PC-9 (cell line): Measurements from ENCODE around the gene ATP13A5. TPM values are rescaled to one million over a fixed set of nuclear protein-coding genes. Genes with fewer than 3 reads are reported as not detected.

Experiments
- BruUV-seq: library from RNA; stranded (reverse); fragments of 400-500 nt; replicated peaks from 2 replicates; lab custom pipeline; 2021; lab: Mats Ljungman, UMichigan
- CTCF ChIA-PET: fragments of 300-600 bp; sonication (Branson Sonifier 250); formaldehyde crosslinking; loops from one replicate; lab custom pipeline; 2022; ENCODE audit warnings: antibody characterized with exemption; lab: Charles Lee
- POLR2A ChIA-PET: fragments of 300-600 bp; sonication (Branson Sonifier 250); formaldehyde crosslinking; loops from one replicate; lab custom pipeline; 2022; ENCODE audit warnings: antibody characterized with exemption; ENCODE audit not compliant: unreplicated experiment; lab: Charles Lee
- DNase-seq, 2 experiments: peaks; one replicate each; pipeline versions ENCODE4 v3.0.0 to v3.0.0-alpha.2; 2015 to 2022; ENCODE audit warnings: mixed read lengths in 1 of 2
- H2AFZ ChIP-seq: fragments of 200-600 bp; sonication (generic); 2 replicates; pipeline ENCODE4 v1.8.1; 2017; ENCODE audit warnings: antibody characterized with exemption
- H3F3A ChIP-seq: fragments of 200-600 bp; sonication (generic); 2 replicates; pipeline ENCODE4 v1.8.1; 2017; ENCODE audit warnings: antibody characterized with exemption, mild to moderate bottlenecking, low read depth; ENCODE audit not compliant: insufficient read depth
- H3K27ac ChIP-seq: fragments of 200-600 bp; sonication (generic); 2 replicates; pipeline ENCODE4 v1.6.1; 2016; ENCODE audit warnings: mixed run types
- H3K27me3 ChIP-seq: fragments of 200-600 bp; sonication (generic); 2 replicates; pipeline ENCODE4 v1.6.1; 2016; ENCODE audit warnings: low read depth, mixed run types; ENCODE audit not compliant: insufficient read depth
- H3K36me3 ChIP-seq: fragments of 200-600 bp; sonication (generic); 2 replicates; pipeline ENCODE4 v1.6.1; 2016; ENCODE audit warnings: low read depth, mixed run types
- H3K4me1 ChIP-seq: fragments of 200-600 bp; sonication (generic); replicated peaks from 2 replicates; pipeline ENCODE4 v1.6.1; 2016; ENCODE audit warnings: mixed run types; ENCODE audit not compliant: insufficient read depth
- H3K4me2 ChIP-seq: fragments of 200-600 bp; sonication (generic); 2 replicates; pipeline ENCODE4 v1.6.1; 2017; ENCODE audit warnings: mixed run types
- H3K4me3 ChIP-seq: fragments of 200-600 bp; sonication (generic); 2 replicates; pipeline ENCODE4 v1.6.1; 2016; ENCODE audit warnings: mixed run types
- H3K79me2 ChIP-seq: fragments of 200-600 bp; sonication (generic); 2 replicates; pipeline ENCODE4 v1.6.1; 2017; ENCODE audit warnings: low read depth, mixed run types
- H3K9me2 ChIP-seq: fragments of 200-600 bp; sonication (generic); 2 replicates; pipeline ENCODE4 v1.8.1; 2017; ENCODE audit warnings: mild to moderate bottlenecking; ENCODE audit not compliant: insufficient read depth
- H3K9me3 ChIP-seq: fragments of 200-600 bp; sonication (generic); 2 replicates; pipeline ENCODE4 v1.8.1; 2016; ENCODE audit warnings: low read depth; ENCODE audit not compliant: insufficient read depth
- H4K20me1 ChIP-seq: fragments of 200-600 bp; sonication (generic); 2 replicates; pipeline ENCODE4 v1.8.1; 2017; ENCODE audit not compliant: insufficient read depth
- CTCF ChIP-seq: fragments of 200-600 bp; sonication (generic); conservative IDR thresholded peaks from 2 replicates; pipeline ENCODE4 v1.6.1; 2017; ENCODE audit warnings: mixed run types, antibody characterized with exemption, mild to moderate bottlenecking, moderate library complexity
- EZH2 ChIP-seq: fragments of 200-600 bp; sonication (generic); IDR thresholded peaks from 2 replicates; pipeline ENCODE4 v1.8.0; 2017; ENCODE audit warnings: antibody characterized with exemption, low read depth
- intact Hi-C: fragments of 100-400 bp; cut with micrococcal nuclease; formaldehyde crosslinking; loops from one replicate; pipeline ENCODE4 v1.10.0; 2022; ENCODE audit not compliant: unreplicated experiment
- total RNA-seq: library from RNA; stranded (reverse); gene quantifications from 2 replicates; pipeline ENCODE4 v1.2.3, GENCODE V29; 2021

ATP13A5 gene
- total RNA-seq, 1 experiment from 2014 or later, result not detected

- intact Hi-C loops, result no loop called here
- no peak for TF ChIP-seq CTCF
- TF ChIP-seq EZH2, result no peak
- no TSS peak for BruUV-seq
- ChIA-PET POLR2A (no interaction called here), CTCF (no interaction called here)
- H3K4me3 ChIP-seq, result no peak overlapping the region
- H3K27me3 ChIP-seq, result peaks cover 11% of the 10 kb centered on the region
- H3K4me1 ChIP-seq, result no peaks in the 10 kb centered on the region
- H3K79me2 ChIP-seq, result no peaks in the 10 kb centered on the region
- H2AFZ ChIP-seq, result no peak overlapping the region
- no peak overlapping the region for H3K27ac ChIP-seq
- H3K36me3 ChIP-seq, result no peaks in the 10 kb centered on the region
- no peaks in the 10 kb centered on the region for H4K20me1 ChIP-seq
- H3K9me2 ChIP-seq, result no peaks in the 10 kb centered on the region
- no peak overlapping the region for H3K4me2 ChIP-seq
- H3K9me3 ChIP-seq, result 0 out of 2 replicates have a peak, but pooled peaks cover 2% of the 10 kb centered on the region
- H3F3A ChIP-seq, result no peaks in the 10 kb centered on the region
- no peak for DNase-seq
Observed at GRCh38 chr3:193225302-193226125, 153.0 kb downstream of the ATP13A5 start.

Other genes starting within 250 kb of the ATP13A5 start
- gene PLAAT1, start 137.5 kb downstream of the ATP13A5 start, total RNA-seq, result not detected in 2 replicates
- 0.22 TPM in 1 of 2 replicates, not detected in the other for gene ATP13A4, start 176.1 kb upstream of the ATP13A5 start, total RNA-seq
- 105 and 120 TPM in 2 replicates for gene OPA1, start 214.5 kb upstream of the ATP13A5 start, total RNA-seq